ENCODE results near the gene PIK3R3.

The PIK3R3 gene

GRCh38 chr1:46065405-46065804 lies 67.0 kb downstream of the PIK3R3 start:
- Histone ChIP-seq H3K9me3 (ENCODE audit: insufficient read depth, low read length) (no peaks in the 10 kb centered on the region), H3K79me2 (ENCODE audit: insufficient read depth, low read length) (no peaks in the 10 kb centered on the region), H3K9me2 (replicated peaks; ENCODE audit: insufficient read depth, low read length) (no peaks in the 10 kb centered on the region), H3K36me3 (ENCODE audit: low read length) (no peaks in the 10 kb centered on the region; the same call in 1 of the 2 replicates), H4K20me1 (ENCODE audit: low read depth, low read length) (no peaks in the 10 kb centered on the region), H3K4me2 (ENCODE audit: low read depth, low read length, poor library complexity, severe bottlenecking) (no peak overlapping the region), H3K9ac (ENCODE audit: low read length) (no peak overlapping the region), H3K27me3 (ENCODE audit: low read length) (no peaks in the 10 kb centered on the region), H2AFZ (ENCODE audit: low read depth, low read length, severe bottlenecking) (no peak overlapping the region), H3K4me3 (ENCODE audit: insufficient read depth, low read length, poor library complexity, severe bottlenecking) (no peak overlapping the region), H3F3A (ENCODE audit: insufficient read depth) (no peaks in the 10 kb centered on the region), H3K27ac (ENCODE audit: low read depth, low read length) (no peak overlapping the region)
- TF ChIP-seq EZH2phosphoT487 (conservative IDR thresholded peaks at IDR 0.05; ENCODE audit: low read length) (no peak), CTCF (IDR thresholded peaks at IDR 0.05; ENCODE audit: insufficient read depth, low read length, poor library complexity, severe bottlenecking) (no peak)

GRCh38 chr1:46064708-46065107 lies 67.7 kb downstream of the PIK3R3 start:
- Histone ChIP-seq H3K36me3 (ENCODE audit: low read length) (no peaks in the 10 kb centered on the region; the same call in 1 of the 2 replicates), H3K4me2 (ENCODE audit: low read depth, low read length, poor library complexity, severe bottlenecking) (no peak overlapping the region)

GRCh38 chr1:46062651-46063319 lies 69.6 kb downstream of the PIK3R3 start:
- Histone ChIP-seq H3K36me3 (ENCODE audit: low read length) (no peaks in the 10 kb centered on the region; the same call in 1 of the 2 replicates), H3K9me3 (ENCODE audit: insufficient read depth, low read length) (no peaks in the 10 kb centered on the region), H3K27ac (ENCODE audit: low read depth, low read length) (no peak overlapping the region), H2AFZ (ENCODE audit: low read depth, low read length, severe bottlenecking) (no peak overlapping the region), H3K4me2 (ENCODE audit: low read depth, low read length, poor library complexity, severe bottlenecking) (no peak overlapping the region), H3K9ac (ENCODE audit: low read length) (no peak overlapping the region), H3F3A (ENCODE audit: insufficient read depth) (no peaks in the 10 kb centered on the region), H3K79me2 (ENCODE audit: insufficient read depth, low read length) (no peaks in the 10 kb centered on the region), H3K4me3 (ENCODE audit: insufficient read depth, low read length, poor library complexity, severe bottlenecking) (no peak overlapping the region), H3K27me3 (ENCODE audit: low read length) (no peaks in the 10 kb centered on the region), H3K9me2 (replicated peaks; ENCODE audit: insufficient read depth, low read length) (no peaks in the 10 kb centered on the region), H4K20me1 (ENCODE audit: low read depth, low read length) (no peaks in the 10 kb centered on the region)
- TF ChIP-seq EZH2phosphoT487 (conservative IDR thresholded peaks at IDR 0.05; ENCODE audit: low read length) (no peak), CTCF (IDR thresholded peaks at IDR 0.05; ENCODE audit: insufficient read depth, low read length, poor library complexity, severe bottlenecking) (no peak)

More at GRCh38 chr1:46064708-46065107, 67.7 kb downstream of the PIK3R3 start:
- H3K27ac ChIP-seq (ENCODE audit: low read depth, low read length): no peak overlapping the region
- H3K27me3 ChIP-seq (ENCODE audit: low read length): no peaks in the 10 kb centered on the region
- no peak overlapping the region for H2AFZ ChIP-seq (ENCODE audit: low read depth, low read length, severe bottlenecking)
- no peak overlapping the region for H3K4me3 ChIP-seq (ENCODE audit: insufficient read depth, low read length, poor library complexity, severe bottlenecking)
- H4K20me1 ChIP-seq (ENCODE audit: low read depth, low read length): no peaks in the 10 kb centered on the region
- H3F3A ChIP-seq (ENCODE audit: insufficient read depth): no peaks in the 10 kb centered on the region
- H3K9me2 ChIP-seq (replicated peaks; ENCODE audit: insufficient read depth, low read length): no peaks in the 10 kb centered on the region
- H3K9ac ChIP-seq (ENCODE audit: low read length): no peak overlapping the region
- TF ChIP-seq EZH2phosphoT487 (conservative IDR thresholded peaks at IDR 0.05; ENCODE audit: low read length) (no peak), CTCF (IDR thresholded peaks at IDR 0.05; ENCODE audit: insufficient read depth, low read length, poor library complexity, severe bottlenecking) (no peak)
- no peaks in the 10 kb centered on the region for H3K79me2 ChIP-seq (ENCODE audit: insufficient read depth, low read length)
- no peaks in the 10 kb centered on the region for H3K9me3 ChIP-seq (ENCODE audit: insufficient read depth, low read length)
